B cell (primary cell): ENCODE measurements around the gene STAT4.

Experiments used
- EZH2 ChIP-seq: IDR thresholded peaks from 2 replicates; pipeline ENCODE4 v1.6.1; 2012; ENCODE audit warnings: borderline replicate concordance, low read depth, mild to moderate bottlenecking, moderate library complexity, low read length; ENCODE audit not compliant: insufficient read depth, poor library complexity, severe bottlenecking
- TF ChIP-seq, protein P1 (sequence below): fragments of 200-600 bp; IDR thresholded peaks from one replicate; pipeline ENCODE4 v1.8.0; 2022; ENCODE audit warnings: antibody characterized with exemption, mild to moderate bottlenecking

DNA sequence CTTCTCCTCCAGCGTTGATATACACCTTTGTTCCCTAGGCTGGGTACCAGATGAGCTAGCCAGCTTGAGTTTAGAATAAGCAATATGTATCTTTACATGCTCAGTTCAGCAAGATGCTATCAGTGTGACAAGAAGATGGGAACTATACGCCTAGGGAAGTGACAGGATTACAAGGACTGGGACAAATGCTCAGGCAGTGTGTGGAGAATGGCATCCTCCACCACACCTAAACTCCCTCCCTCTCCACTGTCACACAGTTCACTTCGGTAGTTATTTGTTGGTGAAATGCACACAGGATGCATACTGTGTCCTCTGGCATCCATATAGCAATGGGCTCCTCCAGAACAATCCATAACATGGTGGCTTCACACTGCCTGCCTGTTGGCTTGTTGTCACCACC, 144.5 kb downstream of the STAT4 start:
- TF ChIP-seq, protein P1, sequence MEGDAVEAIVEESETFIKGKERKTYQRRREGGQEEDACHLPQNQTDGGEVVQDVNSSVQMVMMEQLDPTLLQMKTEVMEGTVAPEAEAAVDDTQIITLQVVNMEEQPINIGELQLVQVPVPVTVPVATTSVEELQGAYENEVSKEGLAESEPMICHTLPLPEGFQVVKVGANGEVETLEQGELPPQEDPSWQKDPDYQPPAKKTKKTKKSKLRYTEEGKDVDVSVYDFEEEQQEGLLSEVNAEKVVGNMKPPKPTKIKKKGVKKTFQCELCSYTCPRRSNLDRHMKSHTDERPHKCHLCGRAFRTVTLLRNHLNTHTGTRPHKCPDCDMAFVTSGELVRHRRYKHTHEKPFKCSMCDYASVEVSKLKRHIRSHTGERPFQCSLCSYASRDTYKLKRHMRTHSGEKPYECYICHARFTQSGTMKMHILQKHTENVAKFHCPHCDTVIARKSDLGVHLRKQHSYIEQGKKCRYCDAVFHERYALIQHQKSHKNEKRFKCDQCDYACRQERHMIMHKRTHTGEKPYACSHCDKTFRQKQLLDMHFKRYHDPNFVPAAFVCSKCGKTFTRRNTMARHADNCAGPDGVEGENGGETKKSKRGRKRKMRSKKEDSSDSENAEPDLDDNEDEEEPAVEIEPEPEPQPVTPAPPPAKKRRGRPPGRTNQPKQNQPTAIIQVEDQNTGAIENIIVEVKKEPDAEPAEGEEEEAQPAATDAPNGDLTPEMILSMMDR, result no peak
- TF ChIP-seq EZH2, result no peak
